Measurements from ENCODE around the gene COX8A. TPM values are rescaled to one million over a fixed set of nuclear protein-coding genes. Genes with fewer than 3 reads are reported as not detected.

The COX8A gene
- polyA plus RNA-seq, 2 of the 4 experiments (the other 2 are of a cell fraction): 312 to 794 TPM

DNA sequence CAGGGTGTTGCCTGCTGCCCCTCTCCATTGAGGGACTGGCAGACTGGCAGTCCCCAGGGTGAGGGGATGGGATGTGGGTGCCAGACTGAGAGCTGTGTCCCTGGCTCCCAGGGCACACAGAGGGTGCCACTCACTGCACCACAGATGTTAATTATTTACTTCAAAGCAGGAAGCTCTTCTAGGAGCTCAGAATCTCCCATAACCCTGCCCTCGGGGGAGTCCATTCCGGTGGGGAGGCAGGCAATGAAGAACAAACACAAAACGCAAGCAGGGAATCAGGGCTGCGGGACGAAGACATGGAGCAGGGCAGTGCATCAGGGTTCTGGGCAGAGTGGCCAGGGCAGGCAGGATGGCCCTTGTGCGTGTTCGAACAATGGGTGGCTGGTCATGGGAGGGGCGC is 37.0 kb downstream of the COX8A start:
- 0 out of 3 replicates have a peak, but pooled peaks cover 3% of the 10 kb centered on the region for H3K9me3 ChIP-seq
- H3K27ac ChIP-seq: 0 out of 6 replicates have a peak overlapping the region, but pooled peaks of 1 of the 2 experiments have one; percentile 18
- ChIA-PET CTCF (no interaction called here), POLR2A (no interaction called here)
- no peak for TF ChIP-seq JUN (IDR thresholded peaks at IDR 0.05)
- no peak for TF ChIP-seq GATA3 (IDR thresholded peaks at IDR 0.05; ENCODE audit: borderline replicate concordance)
- TF ChIP-seq NFE2L2 (conservative IDR thresholded peaks at IDR 0.05; ENCODE audit: low read length): no peak
- TF ChIP-seq JUNB (IDR thresholded peaks at IDR 0.05): no peak
- no peak for TF ChIP-seq TP53 (CRISPR knock-in tag; IDR thresholded peaks at IDR 0.05)
- TF ChIP-seq ZFP36 (IDR thresholded peaks at IDR 0.05; ENCODE audit: borderline replicate concordance, partially characterized antibody): no peak
- no peak for TF ChIP-seq RFX5 (IDR thresholded peaks at IDR 0.05)
- FAIRE-seq: no peak
- H3K4me1 ChIP-seq: peaks cover 20% of the 10 kb centered on the region
- ATAC-seq: no peak
- no peak overlapping the region; the same call in 2 of the 3 replicates for H3K4me2 ChIP-seq
- H3K4me3 ChIP-seq: no peak overlapping the region
- 63% methylated on average over 8 of the region's 8 CpGs for WGBS (ENCODE audit: missing lambda C conversion rate)
- DNase-seq (ENCODE audit: low read depth in 1 of 2, low spot score in 1 of 2): no peak

DNA sequence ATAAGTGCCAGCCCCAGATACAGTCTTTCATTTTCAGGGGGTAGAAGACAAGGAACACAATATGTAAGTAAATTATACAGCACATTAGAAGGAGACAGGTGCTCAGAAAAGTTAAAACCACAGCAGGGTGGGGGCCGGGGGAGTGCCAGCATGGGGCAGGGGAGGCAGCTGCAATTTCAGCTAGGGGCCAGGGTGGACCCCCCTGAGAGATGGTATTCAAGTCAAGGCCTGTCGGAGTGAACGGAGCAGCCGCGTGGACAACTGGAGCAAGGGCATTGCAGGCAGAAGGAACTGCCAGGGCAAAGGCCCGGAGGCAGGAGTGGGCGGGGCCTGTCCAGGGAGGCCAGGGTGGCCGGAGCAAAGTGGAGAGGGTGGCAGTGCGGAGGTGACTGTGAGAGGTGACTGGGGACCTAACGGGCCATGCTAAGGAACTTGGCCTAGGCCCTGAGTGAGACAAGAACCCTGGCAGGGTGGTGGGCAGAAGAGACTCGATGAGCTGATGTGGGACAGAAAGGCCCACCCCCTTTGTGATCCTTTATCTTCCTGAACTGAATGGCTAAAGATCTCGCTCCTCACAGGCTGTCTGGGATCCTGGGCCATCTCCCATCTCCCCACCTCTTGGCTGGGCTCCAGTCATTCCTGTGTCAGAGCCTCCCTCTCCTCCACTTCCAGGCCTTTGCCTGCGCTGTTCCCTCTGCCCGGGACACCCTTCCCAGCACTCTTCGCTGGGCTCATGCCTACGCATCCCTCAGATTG is 38.9 kb downstream of the COX8A start:
- 0 out of 3 replicates have a peak, but pooled peaks cover 3% of the 10 kb centered on the region for H3K9me3 ChIP-seq
- FAIRE-seq: no peak
- H3K4me2 ChIP-seq: no peak overlapping the region
- ChIA-PET CTCF (interaction anchor here (0.9 to 2.6 kb wide), 4 partner anchors 9 to 135 kb away, joined by 3 to 17 read pairs (median 4); no protein-coding TSS in a partner anchor), POLR2A (no interaction called here)
- no peak for DNase-seq (ENCODE audit: low read depth in 1 of 2, low spot score in 1 of 2)
- H3K4me1 ChIP-seq: peaks cover 11% of the 10 kb centered on the region; the same call in 2 of the 3 replicates
- no peak overlapping the region for H3K4me3 ChIP-seq
- H3K27ac ChIP-seq: no peak overlapping the region
- TF ChIP-seq FOXS1 (CRISPR knock-in tag; IDR thresholded peaks at IDR 0.05) (no peak), HOXB5 (CRISPR knock-in tag; IDR thresholded peaks at IDR 0.05) (no peak), CHD2 (IDR thresholded peaks at IDR 0.05; ENCODE audit: low read length, partially characterized antibody) (no peak), GATA3 (IDR thresholded peaks at IDR 0.05; ENCODE audit: borderline replicate concordance) (no peak), RAD21 (conservative IDR thresholded peaks at IDR 0.05 in 1 of 2, IDR thresholded peaks at IDR 0.05 in 1 of 2) (no peak), PHF8 (IDR thresholded peaks at IDR 0.05; ENCODE audit: borderline replicate concordance, low read depth) (no peak), RNF2 (IDR thresholded peaks at IDR 0.05; ENCODE audit: borderline replicate concordance, low read depth) (no peak), KDM5A (IDR thresholded peaks at IDR 0.05) (no peak), ZNF302 (CRISPR knock-in tag; IDR thresholded peaks at IDR 0.05) (no peak)
- 82% methylated on average over 15 of the region's 16 CpGs for WGBS (ENCODE audit: missing lambda C conversion rate)
- peak; percentile 11 to 12; a peak in 3 of 6 replicates for ATAC-seq

DNA sequence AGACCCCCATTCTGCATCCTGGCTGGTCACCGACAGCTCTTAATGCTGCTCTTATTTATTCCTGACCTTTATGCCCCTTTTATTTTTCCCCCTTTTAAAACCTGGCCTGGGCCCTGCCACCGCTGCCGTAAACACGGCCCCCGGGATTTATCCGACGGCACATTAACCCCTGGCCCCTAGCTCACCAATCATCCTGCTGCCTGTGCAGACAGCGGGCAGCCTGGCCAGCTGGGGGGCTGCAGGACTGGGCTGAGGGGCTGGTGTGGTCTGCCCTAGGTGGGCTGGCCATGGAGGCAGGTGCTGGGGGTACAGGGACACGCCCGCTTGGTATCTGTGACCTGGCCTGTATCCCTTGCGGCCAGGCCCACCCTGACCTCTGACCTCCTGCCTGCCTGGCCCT is 39.9 kb downstream of the COX8A start:
- H3K9me3 ChIP-seq: 0 out of 3 replicates have a peak, but pooled peaks cover 3% of the 10 kb centered on the region
- no peak for DNase-seq (ENCODE audit: low read depth in 1 of 2, low spot score in 1 of 2)
- TF ChIP-seq JUN (IDR thresholded peaks at IDR 0.05) (no peak), EHF (CRISPR knock-in tag; IDR thresholded peaks at IDR 0.05) (no peak), EHMT2 (IDR thresholded peaks at IDR 0.05; ENCODE audit: low read depth) (no peak), JUNB (IDR thresholded peaks at IDR 0.05) (no peak), RAD21 (conservative IDR thresholded peaks at IDR 0.05 in 1 of 2, IDR thresholded peaks at IDR 0.05 in 1 of 2) (no peak), CEBPB (IDR thresholded peaks at IDR 0.05) (no peak), ZNF302 (CRISPR knock-in tag; IDR thresholded peaks at IDR 0.05) (no peak), MAZ (IDR thresholded peaks at IDR 0.05; ENCODE audit: borderline replicate concordance, low read depth, low read length) (no peak), TFCP2L1 (CRISPR knock-in tag; IDR thresholded peaks at IDR 0.05) (no peak), CHD2 (IDR thresholded peaks at IDR 0.05; ENCODE audit: low read length, partially characterized antibody) (no peak)
- TF ChIP-seq, protein P1, sequence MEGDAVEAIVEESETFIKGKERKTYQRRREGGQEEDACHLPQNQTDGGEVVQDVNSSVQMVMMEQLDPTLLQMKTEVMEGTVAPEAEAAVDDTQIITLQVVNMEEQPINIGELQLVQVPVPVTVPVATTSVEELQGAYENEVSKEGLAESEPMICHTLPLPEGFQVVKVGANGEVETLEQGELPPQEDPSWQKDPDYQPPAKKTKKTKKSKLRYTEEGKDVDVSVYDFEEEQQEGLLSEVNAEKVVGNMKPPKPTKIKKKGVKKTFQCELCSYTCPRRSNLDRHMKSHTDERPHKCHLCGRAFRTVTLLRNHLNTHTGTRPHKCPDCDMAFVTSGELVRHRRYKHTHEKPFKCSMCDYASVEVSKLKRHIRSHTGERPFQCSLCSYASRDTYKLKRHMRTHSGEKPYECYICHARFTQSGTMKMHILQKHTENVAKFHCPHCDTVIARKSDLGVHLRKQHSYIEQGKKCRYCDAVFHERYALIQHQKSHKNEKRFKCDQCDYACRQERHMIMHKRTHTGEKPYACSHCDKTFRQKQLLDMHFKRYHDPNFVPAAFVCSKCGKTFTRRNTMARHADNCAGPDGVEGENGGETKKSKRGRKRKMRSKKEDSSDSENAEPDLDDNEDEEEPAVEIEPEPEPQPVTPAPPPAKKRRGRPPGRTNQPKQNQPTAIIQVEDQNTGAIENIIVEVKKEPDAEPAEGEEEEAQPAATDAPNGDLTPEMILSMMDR (IDR thresholded peaks at IDR 0.05): no peak
- TF ChIP-seq, protein P2, sequence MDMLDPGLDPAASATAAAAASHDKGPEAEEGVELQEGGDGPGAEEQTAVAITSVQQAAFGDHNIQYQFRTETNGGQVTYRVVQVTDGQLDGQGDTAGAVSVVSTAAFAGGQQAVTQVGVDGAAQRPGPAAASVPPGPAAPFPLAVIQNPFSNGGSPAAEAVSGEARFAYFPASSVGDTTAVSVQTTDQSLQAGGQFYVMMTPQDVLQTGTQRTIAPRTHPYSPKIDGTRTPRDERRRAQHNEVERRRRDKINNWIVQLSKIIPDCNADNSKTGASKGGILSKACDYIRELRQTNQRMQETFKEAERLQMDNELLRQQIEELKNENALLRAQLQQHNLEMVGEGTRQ (IDR thresholded peaks at IDR 0.05): no peak
- TF ChIP-seq, protein P3, sequence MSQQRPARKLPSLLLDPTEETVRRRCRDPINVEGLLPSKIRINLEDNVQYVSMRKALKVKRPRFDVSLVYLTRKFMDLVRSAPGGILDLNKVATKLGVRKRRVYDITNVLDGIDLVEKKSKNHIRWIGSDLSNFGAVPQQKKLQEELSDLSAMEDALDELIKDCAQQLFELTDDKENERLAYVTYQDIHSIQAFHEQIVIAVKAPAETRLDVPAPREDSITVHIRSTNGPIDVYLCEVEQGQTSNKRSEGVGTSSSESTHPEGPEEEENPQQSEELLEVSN (IDR thresholded peaks at IDR 0.05; ENCODE audit: borderline replicate concordance, low read depth): no peak
- TF ChIP-seq, protein P4, sequence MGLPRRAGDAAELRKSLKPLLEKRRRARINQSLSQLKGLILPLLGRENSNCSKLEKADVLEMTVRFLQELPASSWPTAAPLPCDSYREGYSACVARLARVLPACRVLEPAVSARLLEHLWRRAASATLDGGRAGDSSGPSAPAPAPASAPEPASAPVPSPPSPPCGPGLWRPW (IDR thresholded peaks at IDR 0.05): no peak
- 96% methylated on average over 10 of the region's 11 CpGs for WGBS (ENCODE audit: missing lambda C conversion rate)
- no peak for ATAC-seq
- no peak overlapping the region for H3K27ac ChIP-seq
- ChIA-PET CTCF (interaction anchor here (0.7 to 2.6 kb wide), 7 partner anchors 8 to 134 kb away, joined by 3 to 17 read pairs (median 3); no protein-coding TSS in a partner anchor), POLR2A (no interaction called here)
- no peak overlapping the region for H3K4me3 ChIP-seq
- H3K4me1 ChIP-seq: peaks cover 15% of the 10 kb centered on the region; the same call in 2 of the 3 replicates
- no peak overlapping the region for H3K4me2 ChIP-seq
- no peak for FAIRE-seq
